Epithelial cell of proximal tubule (primary cell): Measurements from ENCODE around the gene SUSD6. TPM values are rescaled to one million over a fixed set of nuclear protein-coding genes. Genes with fewer than 3 reads are reported as not detected.

Experiments used
- DNase-seq: peaks from one replicate; pipeline ENCODE4 v3.0.0-alpha.2; 2011; ENCODE audit warnings: low read depth
- H3K4me3 ChIP-seq: 2 replicates; pipeline ENCODE4 v1.5.1; 2011; ENCODE audit warnings: low read depth, mild to moderate bottlenecking, low read length
- CTCF ChIP-seq: conservative IDR thresholded peaks from 2 replicates; pipeline ENCODE4 v1.5.1; 2012; ENCODE audit warnings: low read depth, mild to moderate bottlenecking, low read length
- total RNA-seq: library from RNA; depleted of rRNA; stranded (reverse); fragments of >200 nt; gene quantifications from 2 replicates; pipeline ENCODE4 v1.2.3, GENCODE V29; 2015

SUSD6 gene
- total RNA-seq, 1 donor from 2014 or later = 6.2 TPM

- H3K4me3 ChIP-seq = no peak overlapping the region
- no peak for DNase-seq
- TF ChIP-seq CTCF = no peak
These were observed 18.1 kb downstream of the SUSD6 start for GRCh38 chr14:69629225-69630127.

GRCh38 chr14:69630360-69630759 is 19.0 kb downstream of the SUSD6 start:
- no peak for DNase-seq
- no peak for TF ChIP-seq CTCF
- no peak overlapping the region for H3K4me3 ChIP-seq

GRCh38 chr14:69631509-69631908 is 20.1 kb downstream of the SUSD6 start:
- H3K4me3 ChIP-seq = no peak overlapping the region
- TF ChIP-seq CTCF = no peak
- DNase-seq = no peak

GRCh38 chr14:69632164-69632563 is 20.8 kb downstream of the SUSD6 start:
- H3K4me3 ChIP-seq = no peak overlapping the region
- DNase-seq = no peak
- TF ChIP-seq CTCF = no peak

GRCh38 chr14:69632593-69633151 is 21.3 kb downstream of the SUSD6 start:
- TF ChIP-seq CTCF = no peak
- H3K4me3 ChIP-seq = no peak overlapping the region
- no peak for DNase-seq

- no peak overlapping the region for H3K4me3 ChIP-seq
- no peak for DNase-seq
- TF ChIP-seq CTCF = no peak
These were observed 21.8 kb downstream of the SUSD6 start for GRCh38 chr14:69633238-69633637.
